Measurements from ENCODE around the gene MTCH1.

MTCH1 gene

DNA sequence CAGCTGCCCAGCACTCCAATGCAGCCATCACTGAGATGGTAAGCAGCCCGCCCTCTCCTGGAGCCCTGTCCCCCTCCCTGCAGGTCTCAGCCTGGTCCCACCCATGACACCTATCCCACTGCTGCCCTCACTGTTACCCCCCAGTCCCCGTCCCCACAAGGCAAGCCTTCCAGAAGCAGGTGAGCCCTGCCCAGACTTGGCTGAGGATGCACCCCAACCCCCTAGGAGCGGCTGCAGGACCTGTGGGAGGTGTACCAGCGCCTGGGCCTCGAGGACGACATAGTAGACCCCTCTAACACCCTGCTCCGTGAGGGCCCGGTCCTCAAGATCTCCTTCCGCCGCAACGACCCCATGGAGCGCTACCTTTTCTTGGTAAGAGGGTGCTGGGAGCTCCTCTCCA is 28.7 kb upstream of the MTCH1 start:
- TF ChIP-seq, protein P1, sequence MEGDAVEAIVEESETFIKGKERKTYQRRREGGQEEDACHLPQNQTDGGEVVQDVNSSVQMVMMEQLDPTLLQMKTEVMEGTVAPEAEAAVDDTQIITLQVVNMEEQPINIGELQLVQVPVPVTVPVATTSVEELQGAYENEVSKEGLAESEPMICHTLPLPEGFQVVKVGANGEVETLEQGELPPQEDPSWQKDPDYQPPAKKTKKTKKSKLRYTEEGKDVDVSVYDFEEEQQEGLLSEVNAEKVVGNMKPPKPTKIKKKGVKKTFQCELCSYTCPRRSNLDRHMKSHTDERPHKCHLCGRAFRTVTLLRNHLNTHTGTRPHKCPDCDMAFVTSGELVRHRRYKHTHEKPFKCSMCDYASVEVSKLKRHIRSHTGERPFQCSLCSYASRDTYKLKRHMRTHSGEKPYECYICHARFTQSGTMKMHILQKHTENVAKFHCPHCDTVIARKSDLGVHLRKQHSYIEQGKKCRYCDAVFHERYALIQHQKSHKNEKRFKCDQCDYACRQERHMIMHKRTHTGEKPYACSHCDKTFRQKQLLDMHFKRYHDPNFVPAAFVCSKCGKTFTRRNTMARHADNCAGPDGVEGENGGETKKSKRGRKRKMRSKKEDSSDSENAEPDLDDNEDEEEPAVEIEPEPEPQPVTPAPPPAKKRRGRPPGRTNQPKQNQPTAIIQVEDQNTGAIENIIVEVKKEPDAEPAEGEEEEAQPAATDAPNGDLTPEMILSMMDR (IDR thresholded peaks at IDR 0.05; ENCODE audit: low read depth, low read length) = no peak
- no peak for DNase-seq (ENCODE audit: extremely low read depth, low read depth)

DNA sequence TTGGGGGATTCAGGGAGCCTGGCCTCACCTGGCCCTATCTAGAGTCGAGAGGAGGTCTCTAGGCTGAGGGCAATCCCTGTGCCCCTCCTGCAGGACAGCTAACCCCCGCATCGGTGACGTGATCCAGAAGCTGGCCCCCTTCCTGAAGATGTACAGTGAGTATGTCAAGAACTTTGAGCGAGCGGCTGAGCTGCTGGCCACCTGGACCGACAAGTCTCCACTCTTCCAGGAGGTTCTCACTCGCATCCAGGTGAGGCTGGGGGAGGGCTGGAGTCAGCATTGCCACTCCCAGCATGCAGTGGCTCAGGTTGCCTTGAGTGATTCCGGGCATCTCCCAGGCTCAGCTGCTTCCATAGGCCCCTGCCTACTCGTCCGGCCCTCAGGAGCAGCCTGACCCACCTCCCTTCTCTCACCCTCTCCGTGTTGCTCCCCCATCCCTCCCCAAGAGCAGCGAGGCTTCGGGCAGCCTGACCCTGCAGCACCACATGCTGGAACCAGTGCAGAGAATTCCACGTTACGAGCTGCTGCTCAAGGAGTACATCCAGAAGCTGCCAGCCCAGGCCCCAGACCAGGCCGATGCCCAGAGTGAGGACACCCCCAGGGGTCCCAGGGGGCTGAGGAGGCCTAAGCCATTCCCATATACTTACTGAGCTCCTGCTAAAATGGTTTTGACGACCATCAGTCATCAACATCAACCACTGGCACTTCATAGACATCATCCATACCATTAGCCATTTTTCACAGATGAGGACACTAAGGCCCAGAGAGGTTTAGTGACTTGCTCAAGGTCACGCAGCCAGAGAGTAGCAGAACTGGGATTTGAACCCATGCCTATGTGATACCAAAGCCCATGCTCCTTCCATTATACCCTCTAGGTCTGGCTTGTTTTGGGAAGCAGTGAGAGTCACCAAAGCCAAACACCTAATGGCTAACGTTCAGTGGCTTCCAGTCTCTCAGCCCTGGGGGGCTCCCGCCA is 27.8 kb upstream of the MTCH1 start:
- no peak for DNase-seq (ENCODE audit: extremely low read depth, low read depth)
- TF ChIP-seq, protein P1 (IDR thresholded peaks at IDR 0.05; ENCODE audit: low read depth, low read length) = no peak

DNA sequence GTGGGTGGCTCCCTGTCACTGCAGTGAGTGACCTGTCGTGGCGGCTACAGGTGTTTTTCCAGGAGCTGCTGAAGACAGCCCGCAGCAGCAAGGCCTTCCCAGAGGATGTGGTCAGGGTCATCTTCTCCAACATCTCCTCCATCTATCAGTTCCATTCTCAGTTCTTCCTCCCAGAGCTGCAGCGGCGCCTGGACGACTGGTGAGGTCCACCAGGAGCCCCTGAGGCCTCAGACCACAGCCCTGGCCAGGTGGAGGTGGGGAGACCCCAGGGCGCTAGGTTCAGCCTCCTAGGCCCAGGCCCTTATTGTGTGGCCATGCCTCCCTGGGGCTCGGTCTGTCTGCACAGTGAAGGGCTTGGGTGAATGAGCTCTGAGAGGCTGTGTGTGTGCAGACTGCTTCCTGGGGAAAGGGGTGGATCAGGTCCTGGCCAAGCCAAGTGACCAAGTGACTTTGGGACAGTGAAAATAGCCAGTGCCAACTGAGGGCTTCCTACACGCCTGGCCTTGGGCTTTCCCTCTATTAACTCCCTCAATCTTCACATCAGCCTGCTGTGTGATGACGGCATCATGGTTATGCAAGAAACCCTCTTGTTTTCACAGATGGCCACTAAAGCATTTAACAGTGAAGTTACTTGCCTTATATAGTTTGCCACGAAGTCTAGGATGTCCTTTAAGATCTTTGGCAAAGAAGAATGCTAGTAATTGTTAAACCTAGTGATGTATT is 25.8 kb upstream of the MTCH1 start:
- DNase-seq (ENCODE audit: extremely low read depth, low read depth) = no peak
- TF ChIP-seq, protein P1 (IDR thresholded peaks at IDR 0.05; ENCODE audit: low read depth, low read length) = no peak

DNA sequence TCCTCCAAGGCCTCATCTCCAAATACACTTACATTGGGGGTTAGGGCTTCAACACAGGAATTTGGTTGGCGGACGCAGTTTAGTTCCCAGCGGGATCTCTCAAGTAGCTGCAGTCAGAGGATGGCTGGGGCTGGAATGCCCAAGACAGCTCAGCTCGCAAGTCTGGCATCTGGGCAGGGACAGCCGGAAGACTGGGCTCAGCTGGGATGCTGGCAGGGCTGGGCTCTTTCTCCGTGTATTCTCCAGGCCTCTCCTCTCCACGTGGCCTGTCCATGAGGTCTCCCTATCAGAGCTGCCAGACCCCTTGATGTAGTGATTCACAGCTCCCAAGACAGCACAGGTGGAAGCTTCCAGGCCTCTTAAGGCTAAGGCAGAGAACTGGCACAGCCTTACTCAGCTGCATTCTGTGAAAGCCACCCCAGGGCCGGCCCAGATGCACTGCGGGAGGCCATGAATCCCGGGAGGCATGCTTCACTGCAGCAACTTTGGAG is 24.5 kb upstream of the MTCH1 start:
- no peak for DNase-seq (ENCODE audit: extremely low read depth, low read depth)
- TF ChIP-seq, protein P1 (IDR thresholded peaks at IDR 0.05; ENCODE audit: low read depth, low read length) = no peak

DNA sequence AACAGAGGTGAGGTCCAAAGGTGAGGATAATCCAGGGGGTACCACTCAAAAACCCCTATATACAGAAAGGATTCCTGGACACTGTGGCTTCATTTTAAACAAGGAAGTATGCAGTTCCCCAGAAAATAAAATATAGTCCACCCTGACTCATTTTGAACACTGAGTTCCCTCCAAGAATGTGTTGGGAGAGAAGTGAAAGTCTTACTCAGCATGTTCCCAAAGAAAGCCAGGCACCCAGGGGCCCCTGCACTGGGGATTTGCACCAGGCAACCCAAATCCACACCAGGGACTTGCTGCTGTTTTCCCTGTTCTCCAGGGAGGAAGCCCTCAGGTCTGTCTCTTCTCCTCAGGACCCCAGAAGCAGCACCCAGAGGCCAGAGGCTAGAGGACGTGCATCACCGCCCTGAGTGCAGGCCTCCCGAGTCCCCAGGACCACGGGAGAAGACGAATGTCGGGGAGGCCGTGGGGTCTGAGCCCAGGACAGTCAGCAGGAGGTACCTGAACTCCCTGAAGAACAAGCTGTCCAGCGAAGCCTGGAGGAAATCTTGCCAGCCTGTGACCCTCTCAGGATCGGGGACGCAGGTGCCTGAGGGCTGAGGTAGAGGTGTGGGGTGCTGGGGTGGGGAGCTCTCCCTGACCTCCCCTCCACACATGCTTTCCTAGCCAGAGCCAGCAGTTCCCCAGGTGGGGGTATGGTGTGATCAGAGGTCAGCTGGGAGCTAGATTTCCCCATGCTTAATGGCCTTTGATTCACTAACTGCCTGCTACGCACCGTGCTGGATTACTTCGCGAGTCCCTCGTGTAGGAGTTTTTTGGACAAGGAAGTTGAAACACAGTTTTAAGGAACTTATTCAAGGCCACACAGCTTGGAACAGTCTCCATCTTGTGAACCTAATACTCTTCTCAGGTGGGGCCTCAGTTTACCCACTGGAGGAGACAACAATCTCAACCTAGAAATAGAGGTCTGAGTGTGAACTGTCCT is 22.8 kb upstream of the MTCH1 start:
- TF ChIP-seq, protein P1 (IDR thresholded peaks at IDR 0.05; ENCODE audit: low read depth, low read length) = no peak
- DNase-seq (ENCODE audit: extremely low read depth, low read depth) = no peak

DNA sequence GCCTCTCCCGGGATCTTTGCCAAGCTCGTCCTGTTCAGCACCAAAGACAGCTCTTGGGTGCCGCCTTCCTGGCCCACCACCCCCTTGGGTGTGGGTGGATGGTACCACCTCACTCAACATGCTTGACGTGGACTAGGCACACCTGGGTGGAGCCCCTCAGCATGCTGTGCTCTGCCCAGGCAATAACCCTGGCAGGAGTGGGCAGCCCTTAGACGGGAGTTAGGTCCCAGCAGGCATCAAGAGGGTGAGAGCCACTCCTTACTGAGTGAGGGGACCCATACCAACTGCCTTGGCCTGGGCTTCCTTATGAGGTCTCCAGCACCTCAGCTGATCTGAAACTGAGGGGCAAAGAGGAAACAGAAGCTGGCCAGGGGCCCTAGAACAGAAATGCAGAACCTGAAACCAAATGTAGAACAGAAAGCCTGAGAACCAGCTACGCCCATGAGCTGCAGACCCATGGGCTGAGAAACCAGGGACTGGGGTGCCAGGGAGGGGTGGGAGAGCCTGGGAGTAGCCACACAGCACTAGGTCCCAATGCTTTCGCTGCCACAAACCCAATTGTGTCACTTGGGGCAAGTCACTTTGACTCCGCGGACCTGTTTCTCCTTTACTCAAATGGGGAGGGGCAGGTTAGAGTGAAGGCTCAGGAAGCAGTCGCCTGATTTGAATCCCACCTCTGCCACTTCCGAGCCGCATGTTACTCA is 21.5 kb upstream of the MTCH1 start:
- no peak for DNase-seq (ENCODE audit: extremely low read depth, low read depth)
- TF ChIP-seq, protein P1 (IDR thresholded peaks at IDR 0.05; ENCODE audit: low read depth, low read length) = no peak

All from AG09319 (cell line).